AG04449 (cell line): ENCODE data around the gene CDC14B.
A peak's percentile ranks its signal among the peaks of the same experiment; 100 is the strongest.

Experiments used
- CTCF ChIA-PET: fragments of 350-600 bp; formaldehyde crosslinking; extraction: SDS; loops from one replicate; lab custom pipeline; 2021; ENCODE audit warnings: antibody characterized with exemption; lab: Yijun Ruan, JAX
- POLR2A ChIA-PET: fragments of 400-600, 350-600 bp; formaldehyde crosslinking; extraction: SDS; loops from one replicate; lab custom pipeline; 2020; ENCODE audit warnings: antibody characterized with exemption, inconsistent platforms; lab: Yijun Ruan, JAX
- DNase-seq: peaks from one replicate; pipeline ENCODE4 v3.0.0-alpha.2; 2010; ENCODE audit warnings: low read depth, low spot score
- H3K4me3 ChIP-seq: 2 replicates; pipeline ENCODE4 v1.5.1; 2011; ENCODE audit warnings: low read depth, mild to moderate bottlenecking, control low read depth, low read length
- TF ChIP-seq, protein P1 (sequence below): IDR thresholded peaks from one replicate; pipeline ENCODE4 v1.5.1; 2011; ENCODE audit warnings: mild to moderate bottlenecking, moderate library complexity, low read length, control low read depth, inconsistent platforms; ENCODE audit not compliant: insufficient read depth; ENCODE audit errors: missing control alignments

The CDC14B gene

DNA sequence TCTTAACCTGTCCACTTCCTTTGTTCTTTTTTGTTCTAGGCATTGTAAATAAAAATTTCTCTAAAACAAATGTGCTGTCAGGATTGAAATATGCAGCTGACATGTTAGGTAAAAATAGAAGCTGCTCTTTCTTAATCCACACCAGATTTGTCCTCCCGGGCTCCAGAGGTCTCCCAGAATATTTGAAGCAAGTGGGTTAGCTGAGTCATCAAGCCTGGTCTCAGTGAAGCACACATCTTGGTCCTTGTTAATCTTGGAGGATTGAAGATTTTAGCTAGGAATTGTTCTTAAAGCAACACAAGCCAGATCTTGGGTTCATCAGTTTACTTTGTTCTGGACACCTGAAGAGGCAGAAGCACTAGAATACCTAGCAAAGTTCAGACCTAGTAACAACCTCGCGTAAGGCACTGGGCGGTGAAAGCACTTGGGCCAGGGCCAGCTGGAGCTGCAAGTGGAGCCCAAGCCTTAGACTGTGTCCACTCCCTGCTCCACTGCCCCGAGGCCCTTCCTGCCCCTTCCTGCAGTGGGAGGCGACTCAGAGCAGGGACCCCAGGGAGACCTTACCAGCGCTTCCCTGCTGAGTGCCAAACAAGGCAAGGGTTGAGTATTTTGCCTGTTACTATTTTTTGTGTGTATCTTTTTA, 133.1 kb downstream of the CDC14B start:
- no peak overlapping the region for H3K4me3 ChIP-seq
- ChIA-PET POLR2A (interaction anchor here (0.7 to 1.3 kb wide), 2 partner anchors 27 to 1091 kb away, joined by 3 to 5 read pairs; no protein-coding TSS in a partner anchor), CTCF (interaction anchor here (1.3 to 1.5 kb wide), 2 partner anchors 11 to 180 kb away, joined by 3 read pairs; no protein-coding TSS in a partner anchor)
- TF ChIP-seq, protein P1, sequence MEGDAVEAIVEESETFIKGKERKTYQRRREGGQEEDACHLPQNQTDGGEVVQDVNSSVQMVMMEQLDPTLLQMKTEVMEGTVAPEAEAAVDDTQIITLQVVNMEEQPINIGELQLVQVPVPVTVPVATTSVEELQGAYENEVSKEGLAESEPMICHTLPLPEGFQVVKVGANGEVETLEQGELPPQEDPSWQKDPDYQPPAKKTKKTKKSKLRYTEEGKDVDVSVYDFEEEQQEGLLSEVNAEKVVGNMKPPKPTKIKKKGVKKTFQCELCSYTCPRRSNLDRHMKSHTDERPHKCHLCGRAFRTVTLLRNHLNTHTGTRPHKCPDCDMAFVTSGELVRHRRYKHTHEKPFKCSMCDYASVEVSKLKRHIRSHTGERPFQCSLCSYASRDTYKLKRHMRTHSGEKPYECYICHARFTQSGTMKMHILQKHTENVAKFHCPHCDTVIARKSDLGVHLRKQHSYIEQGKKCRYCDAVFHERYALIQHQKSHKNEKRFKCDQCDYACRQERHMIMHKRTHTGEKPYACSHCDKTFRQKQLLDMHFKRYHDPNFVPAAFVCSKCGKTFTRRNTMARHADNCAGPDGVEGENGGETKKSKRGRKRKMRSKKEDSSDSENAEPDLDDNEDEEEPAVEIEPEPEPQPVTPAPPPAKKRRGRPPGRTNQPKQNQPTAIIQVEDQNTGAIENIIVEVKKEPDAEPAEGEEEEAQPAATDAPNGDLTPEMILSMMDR = no peak
- peak; percentile 45 for DNase-seq

GRCh38 chr9:96485280-96485679, 134.4 kb downstream of the CDC14B start:
- DNase-seq = no peak
- POLR2A ChIA-PET = no interaction called here
- CTCF ChIA-PET = no interaction called here
- TF ChIP-seq, protein P1 = no peak
- no peak overlapping the region for H3K4me3 ChIP-seq

DNA sequence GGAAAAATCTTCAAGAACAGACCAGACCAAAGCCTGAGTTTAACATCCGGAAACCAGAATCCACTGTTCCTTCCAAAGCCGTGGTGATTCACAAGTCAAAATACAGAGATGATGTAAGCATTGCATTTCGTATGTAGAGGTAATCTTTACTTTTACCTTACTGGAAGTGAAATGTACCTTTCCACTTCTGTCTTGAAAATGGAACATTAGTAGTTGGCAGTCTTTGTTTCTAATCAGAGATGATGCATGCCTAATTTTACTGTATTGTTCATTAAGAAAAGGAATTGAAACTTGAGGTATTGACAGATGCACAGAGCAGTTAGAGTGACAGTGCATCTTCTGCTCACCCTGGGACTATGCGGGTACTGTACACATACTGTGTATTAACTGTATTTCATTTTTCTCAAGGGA, 135.1 kb downstream of the CDC14B start:
- POLR2A ChIA-PET = no interaction called here

DNA sequence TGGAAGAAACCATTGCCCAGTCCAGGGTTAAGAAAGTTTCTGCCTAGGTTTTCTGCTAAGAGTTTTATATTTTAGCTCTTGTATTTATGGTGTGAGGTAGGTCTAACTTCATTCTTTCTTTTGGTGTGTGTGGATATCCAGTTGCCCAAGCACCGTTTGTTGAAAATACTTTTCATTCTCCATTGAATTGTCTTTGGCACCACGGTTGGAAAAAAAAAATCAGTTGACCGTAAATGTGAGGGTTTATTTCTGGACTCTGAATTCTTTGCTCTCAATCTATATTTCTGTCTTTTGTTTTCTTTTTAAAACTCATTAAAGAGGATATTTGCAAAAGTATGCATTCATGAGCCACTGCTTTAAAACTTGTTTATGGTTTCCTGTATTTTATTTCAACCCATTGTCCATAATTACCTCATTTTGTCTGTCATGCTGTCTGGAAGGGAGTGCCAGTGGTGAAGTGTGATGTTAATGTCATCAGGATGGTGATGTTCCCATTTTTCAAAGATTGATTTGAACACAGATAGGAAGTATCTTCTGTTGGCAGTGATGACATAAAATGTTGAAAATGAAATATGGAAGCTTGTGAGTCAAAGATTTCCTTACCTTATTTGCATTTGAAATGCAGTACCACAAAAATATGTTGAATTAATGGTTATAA, 135.8 kb downstream of the CDC14B start:
- ChIA-PET POLR2A (no interaction called here), CTCF (no interaction called here)

More for the DNA sequence above, 135.1 kb downstream of the CDC14B start:
- TF ChIP-seq, protein P1 = no peak
- no peak overlapping the region for H3K4me3 ChIP-seq
- CTCF ChIA-PET = no interaction called here
- DNase-seq = no peak

DNA sequence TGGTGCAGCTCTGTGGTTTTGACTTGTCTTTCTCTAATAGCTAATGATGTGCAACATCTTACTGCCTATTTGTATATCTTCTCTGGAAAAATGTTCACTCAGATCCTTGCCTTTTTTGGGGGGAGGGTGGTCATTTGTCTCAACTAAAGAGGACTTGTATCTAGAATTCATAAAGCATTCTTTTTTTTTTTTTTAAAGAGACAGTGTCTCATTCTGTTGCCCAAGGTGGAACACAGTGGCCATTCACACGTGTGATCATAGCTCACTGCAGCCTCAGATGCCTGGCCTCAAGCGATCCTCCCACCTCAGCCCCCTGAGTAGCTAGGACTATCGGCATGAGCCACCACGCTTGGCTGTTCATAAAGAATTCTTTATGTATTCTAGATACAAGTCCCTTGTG, 136.4 kb downstream of the CDC14B start:
- no peak overlapping the region for H3K4me3 ChIP-seq
- CTCF ChIA-PET = no interaction called here
- no peak for DNase-seq
- POLR2A ChIA-PET = interaction anchor here (0.7 kb wide), 1 partner anchor 8 kb away, joined by 4 read pairs; no protein-coding TSS in a partner anchor
- TF ChIP-seq, protein P1 = no peak

More for the DNA sequence above, 135.8 kb downstream of the CDC14B start:
- TF ChIP-seq, protein P1 = no peak
- no peak for DNase-seq
- no peak overlapping the region for H3K4me3 ChIP-seq

GRCh38 chr9:96482476-96482875, 137.2 kb downstream of the CDC14B start:
- TF ChIP-seq, protein P1 = no peak
- CTCF ChIA-PET = no interaction called here
- POLR2A ChIA-PET = interaction anchor here (0.7 kb wide), 1 partner anchor 9 kb away, joined by 4 read pairs; no protein-coding TSS in a partner anchor
- DNase-seq = no peak
- H3K4me3 ChIP-seq = no peak overlapping the region
